SH-SY5Y (cell line): ENCODE results near the gene MYO5C.

ENCODE experiments used
- GATA2 ChIP-seq: IDR thresholded peaks from 2 replicates; pipeline ENCODE4 v1.6.1; 2011; ENCODE audit warnings: mild to moderate bottlenecking, low read depth, low read length
- GATA3 ChIP-seq: IDR thresholded peaks from 2 replicates; pipeline ENCODE4 v1.6.1; 2011; ENCODE audit warnings: low read depth, mild to moderate bottlenecking, low read length, moderate library complexity

DNA sequence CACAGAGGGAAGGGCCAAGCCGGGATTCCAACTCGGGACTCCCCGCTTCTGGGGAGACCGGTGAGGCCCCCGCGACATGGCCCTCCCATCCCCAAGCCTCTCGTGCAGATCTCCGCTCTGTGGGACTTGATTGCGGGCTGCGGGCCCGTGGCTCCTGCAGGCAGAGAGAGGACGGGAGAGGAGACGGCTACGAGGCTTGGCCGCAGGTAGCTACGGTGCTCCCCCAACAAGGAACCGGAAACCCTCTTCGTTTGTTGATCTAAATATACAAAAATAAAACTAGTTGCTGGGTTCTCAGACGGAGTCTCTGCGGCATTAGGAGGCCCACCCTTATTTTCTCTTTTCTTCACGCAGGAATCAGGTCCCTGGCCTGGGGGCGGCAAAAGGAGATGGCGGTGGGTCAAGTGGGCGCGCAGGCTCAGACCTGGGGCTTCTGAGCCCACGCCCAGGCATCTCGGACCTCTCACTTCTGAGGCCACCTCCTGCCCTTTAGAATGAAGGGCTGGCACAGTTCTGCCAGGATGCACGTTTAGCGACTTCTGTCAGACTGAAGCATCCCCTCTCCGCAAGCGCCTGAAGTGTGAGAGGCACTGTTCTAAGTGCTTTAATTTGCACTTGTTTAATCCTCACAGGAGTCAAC lies 115.3 kb downstream of the MYO5C start:
- TF ChIP-seq GATA2 (no peak), GATA3 (no peak)
